B cell (primary cell): ENCODE results near the gene SCYL2. TPM values are rescaled to one million over a fixed set of nuclear protein-coding genes. Genes with fewer than 3 reads are reported as not detected.
"Not testable (repeated sequence)": the region's sequence is repeated elsewhere in the genome, so short reads cannot be mapped to it uniquely, and the experiment has no call there.

Source experiments
- ATAC-seq: fragments of 200-7000 bp; cut with Tn5 transposase; one replicate; pipeline ENCODE4 v1.10.0; 2021; ENCODE audit warnings: low read depth, mild to moderate bottlenecking, moderate number of reproducible peaks, moderate library complexity
- CTCF ChIA-PET: fragments of 350-600 bp; sonication (Branson Sonifier 250); formaldehyde crosslinking; loops from one replicate; lab custom pipeline; 2021; ENCODE audit warnings: antibody characterized with exemption, inconsistent platforms; lab: Charles Lee
- POLR2A ChIA-PET: fragments of 350-600 bp; sonication (Branson Sonifier 250); formaldehyde crosslinking; loops from one replicate; lab custom pipeline; 2021; ENCODE audit warnings: antibody characterized with exemption; lab: Charles Lee
- DNase-seq: peaks from one replicate; pipeline ENCODE4 v3.0.0; 2013
- H2AFZ ChIP-seq: 2 replicates; pipeline ENCODE4 v1.6.1; 2012; ENCODE audit warnings: mild to moderate bottlenecking, low read depth, low read length; ENCODE audit not compliant: insufficient read depth, poor library complexity, severe bottlenecking
- H3K27ac ChIP-seq, 2 donors: 1 replicate in 1 of 2; 2 replicates in 1 of 2; pipeline ENCODE4 v1.5.1; 2012 to 2013; ENCODE audit warnings: low read length in 2 of 2, mild to moderate bottlenecking in 2 of 2, moderate library complexity in 1 of 2
- H3K27me3 ChIP-seq, 4 experiments: fragments of 200-600 bp in 1 of 4; sonication (generic) in 1 of 4; replicated peaks in 1 of 4; 1 replicate in 2 of 4; 2 replicates in 2 of 4; pipeline versions ENCODE4 v1.6.1 to v1.7.0; 2013 to 2016; ENCODE audit warnings: low read length in 3 of 4, mild to moderate bottlenecking in 2 of 4, mixed read lengths in 1 of 4, moderate library complexity in 1 of 4; ENCODE audit not compliant: insufficient read depth in 4 of 4, control insufficient read depth in 3 of 4; ENCODE audit errors: control extremely low read depth in 1 of 4
- H3K36me3 ChIP-seq, 2 experiments: replicated peaks in 1 of 2; 1 replicate in 1 of 2; 2 replicates in 1 of 2; pipeline versions ENCODE4 v1.6.1 to v1.7.1; 2013; ENCODE audit warnings: low read length in 1 of 2; ENCODE audit not compliant: insufficient read depth in 2 of 2, control insufficient read depth in 1 of 2; ENCODE audit errors: control extremely low read depth in 1 of 2, extremely low read depth in 1 of 2
- H3K4me1 ChIP-seq, 2 donors: fragments of 200-600 bp in 1 of 2; sonication (generic) in 1 of 2; 1 replicate in 1 of 2; 2 replicates in 1 of 2; pipeline versions ENCODE4 v1.5.1 to v1.6.1; 2013 to 2017; ENCODE audit warnings: low read length in 2 of 2; ENCODE audit not compliant: control insufficient read depth in 2 of 2, insufficient read depth in 2 of 2
- H3K4me2 ChIP-seq: replicated peaks from 2 replicates; pipeline ENCODE3; 2012; ENCODE audit warnings: mild to moderate bottlenecking, low read depth, low read length; ENCODE audit not compliant: poor library complexity, severe bottlenecking
- H3K4me3 ChIP-seq, 5 experiments: fragments of 200-600 bp in 1 of 5; sonication (generic) in 1 of 5; 1 replicate in 3 of 5; 2 replicates in 2 of 5; pipeline versions ENCODE4 v1.5.1 to v1.7.0; 2011 to 2016; ENCODE audit warnings: low read length in 4 of 5, mild to moderate bottlenecking in 4 of 5, low read depth in 2 of 5, control low read depth in 1 of 5, moderate library complexity in 1 of 5; ENCODE audit not compliant: insufficient read depth in 1 of 5; ENCODE audit errors: control extremely low read depth in 1 of 5, extremely low read depth in 1 of 5
- H3K79me2 ChIP-seq: fragments of 200-600 bp; sonication (generic); one replicate; pipeline ENCODE4 v1.6.0; 2016; ENCODE audit warnings: low read length; ENCODE audit not compliant: control insufficient read depth, insufficient read depth
- H3K9ac ChIP-seq: fragments of 200-600 bp; sonication (generic); 2 replicates; pipeline ENCODE4 v1.6.1; 2017; ENCODE audit warnings: mild to moderate bottlenecking, low read length, moderate library complexity
- H3K9me3 ChIP-seq, 3 donors: one replicate each; pipeline versions ENCODE4 v1.6.1 to v1.7.1; 2013; ENCODE audit warnings: low read length in 2 of 3; ENCODE audit not compliant: control insufficient read depth in 2 of 3, insufficient read depth in 1 of 3; ENCODE audit errors: control extremely low read depth in 1 of 3
- H4K20me1 ChIP-seq: 2 replicates; pipeline ENCODE4 v1.6.0; 2012; ENCODE audit warnings: mild to moderate bottlenecking, low read length; ENCODE audit not compliant: insufficient read depth, control insufficient read depth, poor library complexity, severe bottlenecking
- H3K27ac Mint-ChIP-seq: one replicate; pipeline ENCODE4 v1.8.0; 2021; ENCODE audit warnings: mixed read lengths
- H3K27me3 Mint-ChIP-seq: one replicate; pipeline ENCODE4 v1.8.0; 2021; ENCODE audit warnings: mixed read lengths
- H3K4me1 Mint-ChIP-seq: one replicate; pipeline ENCODE4 v1.8.0; 2021; ENCODE audit warnings: mixed read lengths
- H3K4me3 Mint-ChIP-seq: one replicate; pipeline ENCODE4 v1.8.0; 2021; ENCODE audit warnings: mixed read lengths
- H3K9me3 Mint-ChIP-seq: one replicate; pipeline ENCODE4 v1.8.0; 2022; ENCODE audit warnings: mixed read lengths; ENCODE audit not compliant: insufficient read depth
- CTCF ChIP-seq: fragments of 200-600 bp; IDR thresholded peaks from one replicate; pipeline ENCODE4 v1.8.0; 2022; ENCODE audit warnings: antibody characterized with exemption, mild to moderate bottlenecking
- EZH2 ChIP-seq: IDR thresholded peaks from 2 replicates; pipeline ENCODE4 v1.6.1; 2012; ENCODE audit warnings: borderline replicate concordance, low read depth, mild to moderate bottlenecking, moderate library complexity, low read length; ENCODE audit not compliant: insufficient read depth, poor library complexity, severe bottlenecking
- WGBS: methylation state at CpG from one replicate; pipeline ENCODE4 v1.1.5; 2013; ENCODE audit warnings: missing lambda C conversion rate; ENCODE audit not compliant: insufficient coverage; 5-methylcytosine and 5-hydroxymethylcytosine counted together
- intact Hi-C: fragments of 100-400 bp; cut with micrococcal nuclease; formaldehyde crosslinking; loops from one replicate; pipeline ENCODE4 v1.10.0; 2022
- polyA plus RNA-seq: library from polyadenylated mRNA; depleted of rRNA; stranded (reverse); fragments of >200 nt; gene quantifications from 2 replicates; pipeline ENCODE4 v1.2.3, GENCODE V29; 2012
- total RNA-seq, 2 donors: library from RNA; stranded (reverse); fragments of 120-200 nt in 1 of 2; gene quantifications; 1 replicate in 1 of 2; 2 replicates in 1 of 2; pipeline versions ENCODE4 v1.2.3 to v1.2.4, GENCODE V29; 2013 to 2022

The SCYL2 gene
- total and polyA plus RNA-seq, 2 donors (not counting 1 experiment from before 2014, with no cell fraction given): 8.8 to 38.4 TPM

- CTCF ChIA-PET, POLR2A ChIA-PET: not testable (repeated sequence)
- WGBS: 96% methylated on average over 15 of the region's 18 CpGs
These were observed 77.4 kb downstream of the SCYL2 start for GRCh38 chr12:100344351-100344750.

GRCh38 chr12:100345020-100345767 is 78.2 kb downstream of the SCYL2 start:
- no peak overlapping the region for H3K4me3 Mint-ChIP-seq
- H3K27ac Mint-ChIP-seq: no peak overlapping the region
- no CpG with 5 or more reads among the region's 1 CpG for WGBS
- H3K9me3 ChIP-seq: no peaks in the 10 kb centered on the region
- no peaks in the 10 kb centered on the region for H3K27me3 Mint-ChIP-seq
- CTCF ChIA-PET: interaction anchor here (0.6 kb wide), 1 partner anchor 31 kb away, joined by 3 read pairs; no protein-coding TSS in a partner anchor
- TF ChIP-seq EZH2 (no peak), CTCF (no peak)
- no peaks in the 10 kb centered on the region for H3K27me3 ChIP-seq
- no peak overlapping the region for H3K4me3 ChIP-seq
- no peaks in the 10 kb centered on the region for H3K4me1 Mint-ChIP-seq
- ATAC-seq (no peak), DNase-seq (no peak)
- H2AFZ ChIP-seq: no peak overlapping the region
- no peaks in the 10 kb centered on the region for H3K36me3 ChIP-seq
- H3K4me1 ChIP-seq: no peaks in the 10 kb centered on the region
- no peak overlapping the region for H3K27ac ChIP-seq
- intact Hi-C loops: no loop called here
- H4K20me1 ChIP-seq: no peaks in the 10 kb centered on the region
- no peak overlapping the region for H3K4me2 ChIP-seq
- H3K79me2 ChIP-seq: no peaks in the 10 kb centered on the region
- POLR2A ChIA-PET: no interaction called here
- H3K9me3 Mint-ChIP-seq: no peaks in the 10 kb centered on the region
- no peak overlapping the region for H3K9ac ChIP-seq

More at GRCh38 chr12:100344351-100344750, 77.4 kb downstream of the SCYL2 start:
- H3K27me3 ChIP-seq, H3K4me1 Mint-ChIP-seq, H3K36me3 ChIP-seq, H3K27ac Mint-ChIP-seq, DNase-seq, H3K9me3 ChIP-seq, H3K27ac ChIP-seq, H2AFZ ChIP-seq, H3K9me3 Mint-ChIP-seq, H3K9ac ChIP-seq, intact Hi-C loops, H3K4me1 ChIP-seq, H3K27me3 Mint-ChIP-seq, H3K79me2 ChIP-seq, H4K20me1 ChIP-seq, ATAC-seq, H3K4me3 ChIP-seq, H3K4me3 Mint-ChIP-seq, H3K4me2 ChIP-seq: not testable (repeated sequence)
